B cell (primary cell): ENCODE data around the gene NUPR1. TPM values are rescaled to one million over a fixed set of nuclear protein-coding genes. Genes with fewer than 3 reads are reported as not detected.

ENCODE experiments used
- ATAC-seq: fragments of 200-7000 bp; cut with Tn5 transposase; one replicate; pipeline ENCODE4 v1.10.0; 2021; ENCODE audit warnings: low read depth, mild to moderate bottlenecking, moderate number of reproducible peaks, moderate library complexity
- CTCF ChIA-PET: fragments of 350-600 bp; sonication (Branson Sonifier 250); formaldehyde crosslinking; loops from one replicate; lab custom pipeline; 2021; ENCODE audit warnings: antibody characterized with exemption, inconsistent platforms; lab: Charles Lee
- POLR2A ChIA-PET: fragments of 350-600 bp; sonication (Branson Sonifier 250); formaldehyde crosslinking; loops from one replicate; lab custom pipeline; 2021; ENCODE audit warnings: antibody characterized with exemption; lab: Charles Lee
- DNase-seq: peaks from one replicate; pipeline ENCODE4 v3.0.0; 2013
- H2AFZ ChIP-seq: 2 replicates; pipeline ENCODE4 v1.6.1; 2012; ENCODE audit warnings: mild to moderate bottlenecking, low read depth, low read length; ENCODE audit not compliant: insufficient read depth, poor library complexity, severe bottlenecking
- H3K27ac ChIP-seq, 2 donors: 1 replicate in 1 of 2; 2 replicates in 1 of 2; pipeline ENCODE4 v1.5.1; 2012 to 2013; ENCODE audit warnings: low read length in 2 of 2, mild to moderate bottlenecking in 2 of 2, moderate library complexity in 1 of 2
- H3K27me3 ChIP-seq, 4 experiments: fragments of 200-600 bp in 1 of 4; sonication (generic) in 1 of 4; replicated peaks in 1 of 4; 1 replicate in 2 of 4; 2 replicates in 2 of 4; pipeline versions ENCODE4 v1.6.1 to v1.7.0; 2013 to 2016; ENCODE audit warnings: low read length in 3 of 4, mild to moderate bottlenecking in 2 of 4, mixed read lengths in 1 of 4, moderate library complexity in 1 of 4; ENCODE audit not compliant: insufficient read depth in 4 of 4, control insufficient read depth in 3 of 4; ENCODE audit errors: control extremely low read depth in 1 of 4
- H3K36me3 ChIP-seq, 2 experiments: replicated peaks in 1 of 2; 1 replicate in 1 of 2; 2 replicates in 1 of 2; pipeline versions ENCODE4 v1.6.1 to v1.7.1; 2013; ENCODE audit warnings: low read length in 1 of 2; ENCODE audit not compliant: insufficient read depth in 2 of 2, control insufficient read depth in 1 of 2; ENCODE audit errors: control extremely low read depth in 1 of 2, extremely low read depth in 1 of 2
- H3K4me1 ChIP-seq, 2 donors: fragments of 200-600 bp in 1 of 2; sonication (generic) in 1 of 2; 1 replicate in 1 of 2; 2 replicates in 1 of 2; pipeline versions ENCODE4 v1.5.1 to v1.6.1; 2013 to 2017; ENCODE audit warnings: low read length in 2 of 2; ENCODE audit not compliant: control insufficient read depth in 2 of 2, insufficient read depth in 2 of 2
- H3K4me2 ChIP-seq: replicated peaks from 2 replicates; pipeline ENCODE3; 2012; ENCODE audit warnings: mild to moderate bottlenecking, low read depth, low read length; ENCODE audit not compliant: poor library complexity, severe bottlenecking
- H3K4me3 ChIP-seq, 5 experiments: fragments of 200-600 bp in 1 of 5; sonication (generic) in 1 of 5; 1 replicate in 3 of 5; 2 replicates in 2 of 5; pipeline versions ENCODE4 v1.5.1 to v1.7.0; 2011 to 2016; ENCODE audit warnings: low read length in 4 of 5, mild to moderate bottlenecking in 4 of 5, low read depth in 2 of 5, control low read depth in 1 of 5, moderate library complexity in 1 of 5; ENCODE audit not compliant: insufficient read depth in 1 of 5; ENCODE audit errors: control extremely low read depth in 1 of 5, extremely low read depth in 1 of 5
- H3K79me2 ChIP-seq: fragments of 200-600 bp; sonication (generic); one replicate; pipeline ENCODE4 v1.6.0; 2016; ENCODE audit warnings: low read length; ENCODE audit not compliant: control insufficient read depth, insufficient read depth
- H3K9ac ChIP-seq: fragments of 200-600 bp; sonication (generic); 2 replicates; pipeline ENCODE4 v1.6.1; 2017; ENCODE audit warnings: mild to moderate bottlenecking, low read length, moderate library complexity
- H3K9me3 ChIP-seq, 3 donors: one replicate each; pipeline versions ENCODE4 v1.6.1 to v1.7.1; 2013; ENCODE audit warnings: low read length in 2 of 3; ENCODE audit not compliant: control insufficient read depth in 2 of 3, insufficient read depth in 1 of 3; ENCODE audit errors: control extremely low read depth in 1 of 3
- H4K20me1 ChIP-seq: 2 replicates; pipeline ENCODE4 v1.6.0; 2012; ENCODE audit warnings: mild to moderate bottlenecking, low read length; ENCODE audit not compliant: insufficient read depth, control insufficient read depth, poor library complexity, severe bottlenecking
- H3K27ac Mint-ChIP-seq: one replicate; pipeline ENCODE4 v1.8.0; 2021; ENCODE audit warnings: mixed read lengths
- H3K27me3 Mint-ChIP-seq: one replicate; pipeline ENCODE4 v1.8.0; 2021; ENCODE audit warnings: mixed read lengths
- H3K4me1 Mint-ChIP-seq: one replicate; pipeline ENCODE4 v1.8.0; 2021; ENCODE audit warnings: mixed read lengths
- H3K4me3 Mint-ChIP-seq: one replicate; pipeline ENCODE4 v1.8.0; 2021; ENCODE audit warnings: mixed read lengths
- H3K9me3 Mint-ChIP-seq: one replicate; pipeline ENCODE4 v1.8.0; 2022; ENCODE audit warnings: mixed read lengths; ENCODE audit not compliant: insufficient read depth
- CTCF ChIP-seq: fragments of 200-600 bp; IDR thresholded peaks from one replicate; pipeline ENCODE4 v1.8.0; 2022; ENCODE audit warnings: antibody characterized with exemption, mild to moderate bottlenecking
- EZH2 ChIP-seq: IDR thresholded peaks from 2 replicates; pipeline ENCODE4 v1.6.1; 2012; ENCODE audit warnings: borderline replicate concordance, low read depth, mild to moderate bottlenecking, moderate library complexity, low read length; ENCODE audit not compliant: insufficient read depth, poor library complexity, severe bottlenecking
- WGBS: methylation state at CpG from one replicate; pipeline ENCODE4 v1.1.5; 2013; ENCODE audit warnings: missing lambda C conversion rate; ENCODE audit not compliant: insufficient coverage; 5-methylcytosine and 5-hydroxymethylcytosine counted together
- intact Hi-C: fragments of 100-400 bp; cut with micrococcal nuclease; formaldehyde crosslinking; loops from one replicate; pipeline ENCODE4 v1.10.0; 2022
- polyA plus RNA-seq: library from polyadenylated mRNA; depleted of rRNA; stranded (reverse); fragments of >200 nt; gene quantifications from 2 replicates; pipeline ENCODE4 v1.2.3, GENCODE V29; 2012
- total RNA-seq, 2 donors: library from RNA; stranded (reverse); fragments of 120-200 nt in 1 of 2; gene quantifications; 1 replicate in 1 of 2; 2 replicates in 1 of 2; pipeline versions ENCODE4 v1.2.3 to v1.2.4, GENCODE V29; 2013 to 2022

Gene NUPR1
- total and polyA plus RNA-seq, 2 donors (not counting 1 experiment from before 2014, with no cell fraction given) = not detected

- H3K27me3 ChIP-seq = peaks cover 0 to 2% (median 0%) of the 10 kb centered on the region in 4 experiments
- Mint-ChIP-seq H3K27me3 (peaks cover 17% of the 10 kb centered on the region), H3K4me1 (peaks cover 7% of the 10 kb centered on the region), H3K27ac (no peak overlapping the region), H3K4me3 (no peak overlapping the region), H3K9me3 (no peaks in the 10 kb centered on the region)
- POLR2A ChIA-PET = no interaction called here
- H4K20me1 ChIP-seq = no peaks in the 10 kb centered on the region
- CTCF ChIA-PET = no interaction called here
- intact Hi-C loops = no loop called here
- TF ChIP-seq CTCF = no peak
- no peak for TF ChIP-seq EZH2
- no peak overlapping the region for H2AFZ ChIP-seq
- 95% methylated on average over 12 of the region's 13 CpGs for WGBS
- H3K36me3 ChIP-seq = no peaks in the 10 kb centered on the region
- no peak overlapping the region for H3K9ac ChIP-seq
- no peak overlapping the region for H3K4me3 ChIP-seq
- no peaks in the 10 kb centered on the region for H3K9me3 ChIP-seq
- H3K4me2 ChIP-seq = no peak overlapping the region
- H3K79me2 ChIP-seq = no peaks in the 10 kb centered on the region
- H3K27ac ChIP-seq = no peak overlapping the region
- no peak for ATAC-seq
- peaks cover 0 to 6% of the 10 kb centered on the region in 2 donors for H3K4me1 ChIP-seq
- DNase-seq = no peak
Observed at GRCh38 chr16:28537964-28538732, 626 bp downstream of the NUPR1 start.

GRCh38 chr16:28537076-28537475 is 1.7 kb downstream of the NUPR1 start:
- no peaks in the 10 kb centered on the region for H3K36me3 ChIP-seq
- H3K9me3 ChIP-seq = no peaks in the 10 kb centered on the region
- H3K4me1 ChIP-seq = no peaks in the 10 kb centered on the region
- H3K4me3 ChIP-seq = no peak overlapping the region
- H3K9ac ChIP-seq = no peak overlapping the region
- ATAC-seq (no peak), DNase-seq (no peak)
- CTCF ChIA-PET = no interaction called here
- no peak overlapping the region for H3K4me2 ChIP-seq
- WGBS = 83% methylated on average over 6 of the region's 6 CpGs
- Mint-ChIP-seq H3K4me3 (no peak overlapping the region), H3K27me3 (peaks cover 9% of the 10 kb centered on the region), H3K27ac (no peak overlapping the region), H3K4me1 (no peaks in the 10 kb centered on the region), H3K9me3 (no peaks in the 10 kb centered on the region)
- intact Hi-C loops = no loop called here
- peaks cover 0 to 2% (median 0%) of the 10 kb centered on the region in 4 experiments for H3K27me3 ChIP-seq
- TF ChIP-seq EZH2 (no peak), CTCF (no peak)
- H4K20me1 ChIP-seq = no peaks in the 10 kb centered on the region
- POLR2A ChIA-PET = no interaction called here
- no peaks in the 10 kb centered on the region for H3K79me2 ChIP-seq
- no peak overlapping the region for H2AFZ ChIP-seq
- no peak overlapping the region for H3K27ac ChIP-seq
